PC-3 (cell line): ENCODE results near the gene RBM46. TPM values are rescaled to one million over a fixed set of nuclear protein-coding genes. Genes with fewer than 3 reads are reported as not detected.

Experiments
- ATAC-seq: fragments of 200-7000 bp; cut with Tn5 transposase; 2 replicates; pipeline ENCODE4 v1.9.1; 2020; ENCODE audit warnings: mild to moderate bottlenecking, moderate library complexity
- BruUV-seq: library from RNA; stranded (reverse); fragments of 400-500 nt; replicated peaks from 2 replicates; lab custom pipeline; 2021; lab: Mats Ljungman, UMichigan
- CTCF ChIA-PET: fragments of 300-600 bp; sonication (Branson Sonifier 250); formaldehyde crosslinking; loops from one replicate; lab custom pipeline; 2022; ENCODE audit warnings: antibody characterized with exemption; lab: Charles Lee
- POLR2A ChIA-PET: fragments of 300-600 bp; sonication (Branson Sonifier 250); formaldehyde crosslinking; loops from one replicate; lab custom pipeline; 2022; ENCODE audit warnings: antibody characterized with exemption; ENCODE audit not compliant: unreplicated experiment; lab: Charles Lee
- DNase-seq: peaks from one replicate; pipeline ENCODE4 v3.0.0-alpha.2; 2015
- H2AFZ ChIP-seq: fragments of 300-600 bp; sonication (generic); 2 replicates; pipeline ENCODE4 v1.6.0; 2016; ENCODE audit warnings: antibody characterized with exemption, low read length
- H3F3A ChIP-seq: fragments of 300-600 bp; sonication (generic); one replicate; pipeline ENCODE4 v1.6.0; 2017; ENCODE audit warnings: antibody characterized with exemption, low read length, control low read depth, mild to moderate bottlenecking; ENCODE audit not compliant: unreplicated experiment
- H3K27ac ChIP-seq: fragments of 300-600 bp; sonication (generic); 2 replicates; pipeline ENCODE4 v1.5.1; 2016; ENCODE audit warnings: mild to moderate bottlenecking, low read length
- H3K27me3 ChIP-seq: fragments of 300-600 bp; sonication (generic); 2 replicates; pipeline ENCODE4 v1.6.1; 2016; ENCODE audit warnings: low read length, mixed read lengths
- H3K36me3 ChIP-seq: fragments of 300-600 bp; sonication (generic); 2 replicates; pipeline ENCODE4 v1.6.1; 2016; ENCODE audit warnings: low read depth, mixed run types, low read length, mixed read lengths
- H3K4me1 ChIP-seq: fragments of 300-600 bp; sonication (generic); 2 replicates; pipeline ENCODE4 v1.5.1; 2016; ENCODE audit warnings: low read length; ENCODE audit not compliant: insufficient read depth
- H3K4me2 ChIP-seq: fragments of 300-600 bp; sonication (generic); 2 replicates; pipeline ENCODE4 v1.6.0; 2016; ENCODE audit warnings: low read length
- H3K4me3 ChIP-seq: fragments of 300-600 bp; sonication (generic); 2 replicates; pipeline ENCODE4 v1.5.1; 2016; ENCODE audit warnings: mild to moderate bottlenecking, low read length, mixed read lengths
- H3K79me2 ChIP-seq: fragments of 300-600 bp; sonication (generic); 2 replicates; pipeline ENCODE4 v1.6.1; 2017; ENCODE audit warnings: low read length, mixed read lengths
- H3K9ac ChIP-seq: fragments of 300-600 bp; sonication (generic); 2 replicates; pipeline ENCODE4 v1.6.0; 2016; ENCODE audit warnings: mild to moderate bottlenecking, low read length
- H3K9me2 ChIP-seq: fragments of 300-600 bp; sonication (generic); replicated peaks from 2 replicates; pipeline ENCODE4 v1.6.1; 2016; ENCODE audit warnings: mixed run types, low read length, mixed read lengths
- H3K9me3 ChIP-seq: fragments of 300-600 bp; sonication (generic); 2 replicates; pipeline ENCODE4 v1.6.1; 2016; ENCODE audit warnings: low read length, mixed read lengths
- H4K20me1 ChIP-seq: fragments of 300-600 bp; sonication (generic); 2 replicates; pipeline ENCODE4 v1.6.1; 2016; ENCODE audit warnings: low read length, mixed read lengths
- EZH2 ChIP-seq: fragments of 300-600 bp; sonication (generic); IDR thresholded peaks from one replicate; pipeline ENCODE4 v1.6.1; 2017; ENCODE audit warnings: antibody characterized with exemption, mild to moderate bottlenecking, low read length; ENCODE audit not compliant: unreplicated experiment
- EZH2phosphoT487 ChIP-seq: fragments of 300-600 bp; sonication (generic); IDR thresholded peaks from 2 replicates; pipeline ENCODE4 v1.6.1; 2018; ENCODE audit warnings: mild to moderate bottlenecking, antibody characterized with exemption, low read length, borderline replicate concordance
- intact Hi-C: fragments of 100-400 bp; cut with micrococcal nuclease; formaldehyde crosslinking; loops from 2 replicates; pipeline ENCODE4 v1.9.0; 2023
- total RNA-seq: library from RNA; depleted of rRNA; stranded (reverse); fragments of >200 nt; gene quantifications from 2 replicates; pipeline ENCODE4 v1.2.3, GENCODE V29; 2014
- TF ChIP-seq, protein P1 (sequence below): fragments of 300-600 bp; sonication (generic); conservative IDR thresholded peaks from 2 replicates; pipeline ENCODE4 v1.5.1; 2017; ENCODE audit warnings: antibody characterized with exemption, low read depth, mild to moderate bottlenecking, low read length

RBM46 gene
- total RNA-seq, 1 experiment from 2014 or later: not detected

DNA sequence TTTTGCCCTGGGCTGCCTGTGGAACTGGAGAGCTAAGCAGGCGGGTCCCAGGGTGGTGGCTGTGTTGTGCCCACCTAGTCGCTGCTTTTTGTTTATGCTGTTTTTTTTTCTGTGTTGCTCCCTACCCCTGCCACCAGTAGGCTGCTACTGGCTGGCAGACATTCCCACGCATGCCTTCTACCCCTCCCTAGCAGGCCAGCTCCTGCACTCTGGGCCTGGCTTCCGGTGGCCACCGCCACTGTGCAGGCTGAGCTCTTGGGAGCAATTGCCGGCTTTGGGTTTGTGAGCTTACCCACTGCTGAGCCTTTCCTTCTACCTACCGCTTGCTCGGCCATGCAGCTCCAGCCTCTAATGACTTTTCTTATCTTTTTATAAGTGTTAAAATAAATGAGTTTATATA is 57.6 kb downstream of the RBM46 start:
- intact Hi-C loops: no loop called here
- CTCF ChIA-PET: no interaction called here

DNA sequence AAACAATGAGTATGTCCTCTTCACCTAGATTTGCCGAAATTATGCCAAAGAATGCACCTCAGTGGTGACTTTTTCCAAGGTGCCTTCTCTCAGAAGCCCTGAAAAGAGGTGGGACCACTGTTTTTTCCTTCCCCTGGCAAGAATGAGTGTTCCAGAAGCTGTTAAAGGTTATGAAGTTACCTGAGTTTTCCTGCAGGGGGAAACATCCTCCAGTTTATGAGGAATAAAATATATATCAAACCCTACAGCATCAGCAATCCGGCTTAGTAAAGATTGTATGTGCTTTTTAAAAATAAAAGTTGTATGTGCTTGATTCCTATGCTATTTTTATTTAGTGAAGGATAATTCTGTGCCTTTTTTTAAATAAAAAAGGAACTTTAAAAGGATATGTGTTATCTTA is 73.3 kb downstream of the RBM46 start:
- Histone ChIP-seq H3K9me2 (no peaks in the 10 kb centered on the region), H3K36me3 (no peaks in the 10 kb centered on the region), H3K79me2 (no peaks in the 10 kb centered on the region), H3K27ac (no peak overlapping the region), H3K27me3 (no peaks in the 10 kb centered on the region), H3K9me3 (no peaks in the 10 kb centered on the region), H3K9ac (no peak overlapping the region), H3K4me3 (no peak overlapping the region), H3F3A (no peaks in the 10 kb centered on the region), H3K4me1 (no peaks in the 10 kb centered on the region), H3K4me2 (no peak overlapping the region), H2AFZ (no peak overlapping the region), H4K20me1 (no peaks in the 10 kb centered on the region)
- ChIA-PET CTCF (interaction anchor here (1.0 kb wide), 1 partner anchor 74 kb away, joined by 4 read pairs; no protein-coding TSS in a partner anchor), POLR2A (no interaction called here)
- BruUV-seq: no TSS peak
- intact Hi-C loops: loop anchor here (1.0 to 5.0 kb wide), 2 partner anchors 58 to 74 kb away; no protein-coding TSS in a partner anchor
- DNase-seq: peak; percentile 55
- no peak for TF ChIP-seq EZH2
- TF ChIP-seq, protein P1, sequence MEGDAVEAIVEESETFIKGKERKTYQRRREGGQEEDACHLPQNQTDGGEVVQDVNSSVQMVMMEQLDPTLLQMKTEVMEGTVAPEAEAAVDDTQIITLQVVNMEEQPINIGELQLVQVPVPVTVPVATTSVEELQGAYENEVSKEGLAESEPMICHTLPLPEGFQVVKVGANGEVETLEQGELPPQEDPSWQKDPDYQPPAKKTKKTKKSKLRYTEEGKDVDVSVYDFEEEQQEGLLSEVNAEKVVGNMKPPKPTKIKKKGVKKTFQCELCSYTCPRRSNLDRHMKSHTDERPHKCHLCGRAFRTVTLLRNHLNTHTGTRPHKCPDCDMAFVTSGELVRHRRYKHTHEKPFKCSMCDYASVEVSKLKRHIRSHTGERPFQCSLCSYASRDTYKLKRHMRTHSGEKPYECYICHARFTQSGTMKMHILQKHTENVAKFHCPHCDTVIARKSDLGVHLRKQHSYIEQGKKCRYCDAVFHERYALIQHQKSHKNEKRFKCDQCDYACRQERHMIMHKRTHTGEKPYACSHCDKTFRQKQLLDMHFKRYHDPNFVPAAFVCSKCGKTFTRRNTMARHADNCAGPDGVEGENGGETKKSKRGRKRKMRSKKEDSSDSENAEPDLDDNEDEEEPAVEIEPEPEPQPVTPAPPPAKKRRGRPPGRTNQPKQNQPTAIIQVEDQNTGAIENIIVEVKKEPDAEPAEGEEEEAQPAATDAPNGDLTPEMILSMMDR: peak; percentile 57
- ATAC-seq: peak; percentile 43

More for the DNA sequence above, 57.6 kb downstream of the RBM46 start:
- no peak overlapping the region for H2AFZ ChIP-seq
- no peak overlapping the region for H3K9ac ChIP-seq
- no peak for ATAC-seq
- no peak overlapping the region for H3K4me2 ChIP-seq
- H3K27ac ChIP-seq: no peak overlapping the region
- DNase-seq: no peak
- no TSS peak for BruUV-seq
- H3K79me2 ChIP-seq: no peaks in the 10 kb centered on the region
- no peaks in the 10 kb centered on the region for H3K27me3 ChIP-seq
- H3K36me3 ChIP-seq: no peaks in the 10 kb centered on the region
- POLR2A ChIA-PET: no interaction called here
- no peaks in the 10 kb centered on the region for H3K4me1 ChIP-seq
- no peak overlapping the region for H3K4me3 ChIP-seq
- no peaks in the 10 kb centered on the region for H4K20me1 ChIP-seq
- TF ChIP-seq EZH2 (no peak), EZH2phosphoT487 (no peak)
- TF ChIP-seq, protein P1: no peak
- H3K9me2 ChIP-seq: no peaks in the 10 kb centered on the region
- no peaks in the 10 kb centered on the region for H3K9me3 ChIP-seq
- H3F3A ChIP-seq: no peaks in the 10 kb centered on the region

DNA sequence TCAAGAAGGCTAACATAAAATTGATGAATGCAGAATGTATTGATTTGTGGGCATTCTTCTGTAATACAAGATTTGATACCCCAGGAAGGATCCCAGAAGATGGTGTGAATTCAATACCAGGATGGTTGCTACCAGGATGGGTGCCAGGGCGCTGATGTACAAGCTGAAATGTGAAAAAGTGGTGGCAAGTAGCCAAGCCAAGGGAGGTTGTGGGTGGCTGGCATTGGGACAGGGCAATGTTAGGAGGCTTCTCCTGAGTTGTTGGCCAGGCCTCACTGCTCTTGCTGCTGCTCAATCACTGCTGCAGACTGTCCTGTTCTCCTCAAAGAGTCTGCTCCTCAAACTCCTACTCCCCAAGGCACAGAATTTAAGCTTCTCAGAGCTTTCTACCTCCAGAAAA is 77.1 kb downstream of the RBM46 start:
- TF ChIP-seq, protein P1: no peak
- Histone ChIP-seq H3K4me3 (no peak overlapping the region), H3K27me3 (no peaks in the 10 kb centered on the region), H3K9me3 (no peaks in the 10 kb centered on the region), H3K9me2 (no peaks in the 10 kb centered on the region), H3K4me1 (no peaks in the 10 kb centered on the region), H3K79me2 (no peaks in the 10 kb centered on the region), H3K4me2 (no peak overlapping the region), H2AFZ (no peak overlapping the region), H3F3A (no peaks in the 10 kb centered on the region), H3K27ac (no peak overlapping the region), H3K36me3 (no peaks in the 10 kb centered on the region), H3K9ac (no peak overlapping the region), H4K20me1 (no peaks in the 10 kb centered on the region)
- ATAC-seq (no peak), DNase-seq (no peak)
- BruUV-seq: no TSS peak
- POLR2A ChIA-PET: no interaction called here
- intact Hi-C loops: no loop called here
- CTCF ChIA-PET: no interaction called here
